Smooth muscle cell of the brain vasculature (primary cell): ENCODE data around the gene TNFRSF19.

Experiments
- DNase-seq: peaks from one replicate; pipeline ENCODE4 v3.0.0-alpha.2; 2012; ENCODE audit warnings: low read depth, low spot score

TNFRSF19 gene

GRCh38 chr13:23608138-23608537 is 37.9 kb downstream of the TNFRSF19 start:
- no peak for DNase-seq

- no peak for DNase-seq
These were observed 38.6 kb downstream of the TNFRSF19 start for GRCh38 chr13:23608701-23609413.

GRCh38 chr13:23609414-23609760 is 39.2 kb downstream of the TNFRSF19 start:
- no peak for DNase-seq

GRCh38 chr13:23609874-23610576 is 39.8 kb downstream of the TNFRSF19 start:
- no peak for DNase-seq

GRCh38 chr13:23610966-23611491 is 40.8 kb downstream of the TNFRSF19 start:
- no peak for DNase-seq

- DNase-seq = no peak
These were observed 42.0 kb downstream of the TNFRSF19 start for GRCh38 chr13:23612182-23612581.

- DNase-seq = no peak
These were observed 42.5 kb downstream of the TNFRSF19 start for GRCh38 chr13:23612731-23613130.

- no peak for DNase-seq
These were observed 43.4 kb downstream of the TNFRSF19 start for GRCh38 chr13:23613596-23613995.

- no peak for DNase-seq
These were observed 45.3 kb downstream of the TNFRSF19 start for GRCh38 chr13:23615395-23616081.

GRCh38 chr13:23616228-23616627 is 46.0 kb downstream of the TNFRSF19 start:
- DNase-seq = no peak

GRCh38 chr13:23617551-23618024 is 47.4 kb downstream of the TNFRSF19 start:
- DNase-seq = no peak

- DNase-seq = peak; percentile 56
These were observed 48.1 kb downstream of the TNFRSF19 start for GRCh38 chr13:23618341-23618740.

GRCh38 chr13:23619068-23619855 is 49.0 kb downstream of the TNFRSF19 start:
- DNase-seq = no peak

- no peak for DNase-seq
These were observed 50.0 kb downstream of the TNFRSF19 start for GRCh38 chr13:23620211-23620610.

- no peak for DNase-seq
These were observed 50.6 kb downstream of the TNFRSF19 start for GRCh38 chr13:23620613-23621315.

- DNase-seq = no peak
These were observed 51.1 kb downstream of the TNFRSF19 start for GRCh38 chr13:23621316-23621645.

- no peak for DNase-seq
These were observed 52.8 kb downstream of the TNFRSF19 start for GRCh38 chr13:23622985-23623384.

- no peak for DNase-seq
These were observed 53.2 kb downstream of the TNFRSF19 start for GRCh38 chr13:23623394-23623793.

GRCh38 chr13:23626700-23627099 is 56.5 kb downstream of the TNFRSF19 start:
- no peak for DNase-seq

GRCh38 chr13:23627410-23627809 is 57.2 kb downstream of the TNFRSF19 start:
- DNase-seq = no peak

- no peak for DNase-seq
These were observed 58.0 kb downstream of the TNFRSF19 start for GRCh38 chr13:23628250-23628649.
